Stomach smooth muscle (tissue), 2 donors: Measurements from ENCODE around the gene RAMP1.

Source experiments
- H3K27ac ChIP-seq: one replicate; pipeline ENCODE4 v1.7.0; 2013; ENCODE audit warnings: mild to moderate bottlenecking, low read length, inconsistent platforms
- H3K27me3 ChIP-seq, 2 donors: one replicate each; pipeline ENCODE4 v1.7.0; 2013; ENCODE audit warnings: low read length in 2 of 2; ENCODE audit not compliant: insufficient read depth in 2 of 2, control insufficient read depth in 1 of 2
- H3K36me3 ChIP-seq, 2 donors: one replicate each; pipeline ENCODE4 v1.7.0; 2013; ENCODE audit warnings: low read length in 2 of 2; ENCODE audit not compliant: control insufficient read depth in 2 of 2, insufficient read depth in 2 of 2
- H3K4me1 ChIP-seq: one replicate; pipeline ENCODE4 v1.7.0; 2013; ENCODE audit warnings: low read length; ENCODE audit not compliant: control insufficient read depth, insufficient read depth
- H3K4me3 ChIP-seq, 2 donors: one replicate each; pipeline ENCODE4 v1.7.0; 2013; ENCODE audit warnings: low read length in 2 of 2
- H3K9ac ChIP-seq, 2 donors: one replicate each; pipeline ENCODE4 v1.7.0; 2013; ENCODE audit warnings: low read length in 2 of 2, mild to moderate bottlenecking in 1 of 2
- H3K9me3 ChIP-seq, 2 donors: one replicate each; pipeline ENCODE4 v1.7.0; 2013; ENCODE audit warnings: low read length in 2 of 2; ENCODE audit not compliant: control insufficient read depth in 2 of 2
- donor health status: healthy.
- donor health status: Pancreatic carcinoma.

RAMP1 gene

GRCh38 chr2:237952851-237953250 is 93.4 kb downstream of the RAMP1 start:
- Histone ChIP-seq H3K9ac (no peak overlapping the region), H3K27ac (no peak overlapping the region), H3K27me3 (peaks cover 13 to 16% of the 10 kb centered on the region in 2 donors), H3K36me3 (no peaks in the 10 kb centered on the region), H3K4me1 (peaks cover 6% of the 10 kb centered on the region), H3K9me3 (no peaks in the 10 kb centered on the region), H3K4me3 (no peak overlapping the region)

GRCh38 chr2:237955640-237956401 is 96.4 kb downstream of the RAMP1 start:
- no peak overlapping the region for H3K9ac ChIP-seq
- peak overlapping the region in 1 of 2 donors; percentile 22 for H3K4me3 ChIP-seq
- H3K9me3 ChIP-seq: no peaks in the 10 kb centered on the region
- no peaks in the 10 kb centered on the region for H3K36me3 ChIP-seq
- H3K27me3 ChIP-seq: peaks cover 13 to 16% of the 10 kb centered on the region in 2 donors
- H3K27ac ChIP-seq: no peak overlapping the region
- peaks cover 6% of the 10 kb centered on the region for H3K4me1 ChIP-seq

- Histone ChIP-seq H3K27ac (no peak overlapping the region), H3K4me3 (peak overlapping the region in 1 of 2 donors; percentile 22), H3K27me3 (peaks cover 13 to 16% of the 10 kb centered on the region in 2 donors), H3K9ac (no peak overlapping the region), H3K9me3 (no peaks in the 10 kb centered on the region), H3K4me1 (peaks cover 6% of the 10 kb centered on the region), H3K36me3 (no peaks in the 10 kb centered on the region)
Observed at GRCh38 chr2:237956402-237956736, 96.9 kb downstream of the RAMP1 start.

DNA sequence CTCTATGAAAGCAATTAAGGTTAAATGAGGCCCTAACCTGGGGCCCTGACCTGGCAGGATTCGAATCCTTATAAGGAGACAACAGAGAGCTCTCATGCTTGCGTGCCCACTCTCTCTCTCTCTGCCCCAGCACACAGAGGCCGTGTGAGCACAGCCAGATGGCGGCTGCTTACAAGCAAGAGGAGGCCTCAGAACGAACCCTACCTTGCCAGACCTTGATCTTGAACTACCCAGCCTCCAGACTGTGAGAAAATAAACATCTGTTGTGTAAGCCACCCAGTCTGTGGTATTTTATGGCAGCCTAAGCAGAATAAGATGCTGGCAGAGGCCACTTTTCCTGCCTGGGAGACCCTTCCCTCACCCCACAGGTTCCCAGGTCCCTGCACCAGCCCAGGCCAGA is 102.2 kb downstream of the RAMP1 start:
- H3K9ac ChIP-seq: no peak overlapping the region
- no peak overlapping the region for H3K4me3 ChIP-seq
- peaks cover 6% of the 10 kb centered on the region for H3K4me1 ChIP-seq
- H3K27ac ChIP-seq: no peak overlapping the region
- H3K9me3 ChIP-seq: peaks cover 0 to 12% of the 10 kb centered on the region in 2 donors
- no peaks in the 10 kb centered on the region for H3K36me3 ChIP-seq
- H3K27me3 ChIP-seq: no peaks in the 10 kb centered on the region
